NCI-H146 treated with DMSO at 0.1 percent for 48 hours (cell line): ENCODE data around the gene FBXL22.

Source experiments
- DNase-seq: peaks from one replicate; lab custom pipeline; 2025; ENCODE audit not compliant: unreplicated experiment; lab: John Stamatoyannopoulos, UW

The FBXL22 gene, protein sequence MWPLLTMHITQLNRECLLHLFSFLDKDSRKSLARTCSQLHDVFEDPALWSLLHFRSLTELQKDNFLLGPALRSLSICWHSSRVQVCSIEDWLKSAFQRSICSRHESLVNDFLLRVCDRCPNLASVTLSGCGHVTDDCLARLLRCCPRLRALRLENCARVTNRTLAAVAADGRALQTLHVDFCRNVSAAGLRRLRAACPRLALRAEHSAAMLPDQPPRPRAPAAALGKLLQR

DNA sequence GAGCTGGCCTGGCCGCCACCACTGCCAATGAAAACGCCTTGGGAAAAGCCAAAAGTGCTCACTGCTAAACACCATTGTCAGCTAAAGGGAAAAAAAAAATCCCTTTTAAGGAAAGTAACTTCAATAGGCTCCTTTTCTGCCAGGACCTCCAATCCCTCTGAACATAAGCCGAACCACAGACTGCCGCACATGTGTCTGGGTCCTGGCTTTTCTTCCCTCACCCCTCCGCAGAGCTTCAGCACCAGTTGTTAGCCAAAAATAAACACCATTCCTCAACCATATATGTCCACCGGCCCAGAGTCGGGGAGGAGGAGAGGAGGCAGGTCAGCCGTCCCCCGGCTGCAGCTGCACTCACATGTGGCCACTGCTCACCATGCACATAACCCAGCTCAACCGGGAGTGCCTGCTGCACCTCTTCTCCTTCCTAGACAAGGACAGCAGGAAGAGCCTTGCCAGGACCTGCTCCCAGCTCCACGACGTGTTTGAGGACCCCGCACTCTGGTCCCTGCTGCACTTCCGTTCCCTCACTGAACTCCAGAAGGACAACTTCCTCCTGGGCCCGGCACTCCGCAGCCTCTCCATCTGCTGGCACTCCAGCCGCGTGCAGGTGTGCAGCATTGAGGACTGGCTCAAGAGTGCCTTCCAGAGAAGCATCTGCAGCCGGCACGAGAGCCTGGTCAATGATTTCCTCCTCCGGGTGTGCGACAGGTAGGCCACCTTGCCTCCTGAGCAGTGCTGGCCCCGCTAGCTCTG is at the start of gene FBXL22:
Gene FBXL22 (plus strand): TSS at position 350 of the 753 bp plus-strand sequence. CDS start 6 bp downstream, at position 356.
- DNase-seq, result no peak

DNA sequence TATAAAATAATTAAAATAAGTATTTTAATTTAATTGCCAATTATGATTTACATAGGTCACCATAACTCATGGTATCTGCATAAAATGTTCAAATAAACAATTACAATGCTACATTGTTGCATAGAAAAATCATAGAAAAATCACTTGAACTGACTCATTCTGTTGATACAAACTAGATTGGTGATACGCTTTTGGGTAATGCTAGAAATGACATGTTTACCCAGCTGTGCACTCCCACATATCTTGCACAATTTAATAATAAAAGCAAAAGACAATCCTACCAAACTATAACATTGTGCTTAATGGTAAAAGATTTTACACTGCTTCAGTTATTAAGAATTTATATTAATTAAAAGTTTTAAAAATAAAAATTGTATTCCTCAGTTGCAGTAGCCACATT is 45.8 kb upstream of the FBXL22 start:
- DNase-seq, result no peak

DNA sequence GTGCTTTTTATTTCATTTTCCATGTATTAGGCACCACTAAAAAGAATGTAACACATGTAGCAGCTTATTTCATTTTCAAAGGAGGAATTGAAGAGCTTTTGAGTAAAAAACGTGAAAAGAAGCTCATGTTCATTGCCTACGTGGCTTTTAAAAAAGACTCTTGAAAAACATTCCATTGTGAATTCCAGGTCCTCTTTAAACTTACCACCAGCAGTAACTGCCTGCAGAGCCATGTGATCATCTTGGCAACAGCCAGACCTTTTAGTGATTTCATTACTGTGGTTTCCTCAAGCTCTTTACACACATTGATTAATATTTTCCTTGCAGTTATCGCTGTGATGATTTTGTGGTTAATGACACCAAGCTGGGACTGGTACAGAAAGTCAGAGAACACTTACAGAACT is 43.8 kb upstream of the FBXL22 start:
- DNase-seq, result no peak

DNA sequence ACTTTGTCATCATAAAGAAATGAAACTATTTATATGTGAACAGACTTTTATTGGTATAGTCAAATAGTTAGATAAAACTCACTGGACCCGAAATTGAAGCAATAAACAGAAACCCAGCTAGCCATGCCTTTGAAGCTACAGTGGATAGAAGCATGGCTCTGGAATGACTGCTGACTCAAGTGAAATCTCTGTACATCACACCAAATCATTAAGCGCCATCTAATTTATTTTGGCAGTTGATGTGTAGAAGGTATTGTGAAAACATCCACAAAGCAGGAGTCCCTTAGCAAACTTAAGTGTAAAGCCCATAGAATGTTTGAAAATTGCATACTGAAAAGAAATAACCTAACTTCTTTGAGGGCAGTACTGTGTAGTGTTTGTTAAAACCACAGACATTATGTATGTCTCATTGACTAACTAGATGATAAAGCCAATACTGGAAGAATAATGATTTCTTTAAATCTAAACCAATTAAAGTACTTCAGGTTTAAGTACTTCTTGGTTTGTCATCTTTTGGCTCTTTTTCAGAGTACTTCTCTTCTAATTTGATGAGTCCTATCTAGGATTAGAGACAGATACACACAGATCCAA is 42.8 kb upstream of the FBXL22 start:
- DNase-seq, result no peak

DNA sequence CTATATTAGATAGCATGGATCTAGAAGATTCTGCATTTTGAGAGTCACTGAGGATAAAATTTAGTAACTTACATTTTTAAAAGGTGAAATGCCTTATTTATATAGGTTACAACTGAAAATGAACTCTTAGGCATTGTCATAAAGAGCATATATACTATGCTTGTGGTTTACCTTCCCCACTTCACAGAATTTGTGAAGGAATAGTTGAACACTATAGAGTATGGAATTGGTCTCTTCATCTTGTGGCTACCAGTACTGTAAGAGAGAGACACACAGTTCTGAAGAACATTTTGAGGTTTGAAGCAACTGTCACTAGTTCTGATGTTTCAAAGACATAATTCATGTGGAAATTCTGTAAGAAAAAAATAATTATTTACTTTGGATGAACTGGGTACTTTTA is 41.7 kb upstream of the FBXL22 start:
- no peak for DNase-seq

DNA sequence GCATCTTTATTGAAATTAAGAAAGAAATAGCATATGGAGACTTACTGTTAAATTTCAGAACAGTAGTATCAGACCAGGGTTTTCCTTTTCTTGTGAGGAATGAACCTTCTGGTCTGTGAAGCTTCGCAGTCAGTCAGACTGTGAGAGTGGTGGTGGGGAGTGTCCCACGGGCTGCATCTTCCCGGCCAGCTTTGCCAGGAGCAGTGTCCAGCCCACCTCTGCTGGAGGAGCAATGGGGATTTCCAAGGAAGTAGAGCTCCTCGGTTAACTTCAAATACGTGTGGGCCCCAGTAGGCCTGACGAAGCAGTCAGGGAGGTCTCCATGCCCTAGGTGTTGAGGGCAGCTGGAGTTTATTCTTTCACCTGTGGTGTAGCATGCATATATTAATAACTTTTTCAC is 40.9 kb upstream of the FBXL22 start:
- DNase-seq, result no peak

DNA sequence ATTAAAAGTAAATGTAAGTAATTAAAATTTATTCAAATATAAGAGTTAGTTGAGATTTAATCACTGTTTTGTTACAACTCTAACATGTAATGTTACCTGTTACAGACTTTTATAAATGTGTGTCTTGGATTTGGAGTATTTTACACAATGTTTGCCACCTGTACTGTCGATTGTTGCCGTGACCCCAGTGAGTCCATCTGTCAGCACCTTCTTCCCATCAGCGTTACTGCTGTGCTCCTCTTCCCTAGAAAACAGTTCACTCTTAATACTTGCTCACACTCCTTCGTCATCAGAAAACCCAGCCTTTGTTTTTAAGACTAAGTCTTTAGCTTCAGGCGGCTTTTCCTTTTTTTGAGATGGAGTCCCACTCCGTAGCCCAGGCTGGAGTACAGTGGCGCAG is 40.5 kb upstream of the FBXL22 start:
- no peak for DNase-seq

DNA sequence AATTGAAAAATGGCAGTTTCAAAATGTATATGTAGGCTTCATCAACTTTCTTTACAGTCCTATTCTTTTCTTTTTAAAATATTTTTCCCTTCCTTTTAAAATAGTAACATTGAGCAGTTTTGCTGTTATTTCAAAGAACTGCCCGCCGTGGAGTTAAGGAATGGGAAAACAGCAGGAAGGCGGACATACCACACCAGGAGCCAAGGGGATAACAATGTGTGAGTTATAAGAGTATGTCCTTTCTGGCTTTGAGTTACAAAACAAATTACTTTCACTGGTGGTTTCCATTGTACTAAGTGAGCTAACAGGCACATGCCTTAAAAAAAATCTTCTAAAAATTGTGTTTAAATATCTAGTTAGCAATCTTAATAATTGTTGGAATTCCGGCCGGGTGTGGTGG is 37.4 kb upstream of the FBXL22 start:
- DNase-seq, result no peak

DNA sequence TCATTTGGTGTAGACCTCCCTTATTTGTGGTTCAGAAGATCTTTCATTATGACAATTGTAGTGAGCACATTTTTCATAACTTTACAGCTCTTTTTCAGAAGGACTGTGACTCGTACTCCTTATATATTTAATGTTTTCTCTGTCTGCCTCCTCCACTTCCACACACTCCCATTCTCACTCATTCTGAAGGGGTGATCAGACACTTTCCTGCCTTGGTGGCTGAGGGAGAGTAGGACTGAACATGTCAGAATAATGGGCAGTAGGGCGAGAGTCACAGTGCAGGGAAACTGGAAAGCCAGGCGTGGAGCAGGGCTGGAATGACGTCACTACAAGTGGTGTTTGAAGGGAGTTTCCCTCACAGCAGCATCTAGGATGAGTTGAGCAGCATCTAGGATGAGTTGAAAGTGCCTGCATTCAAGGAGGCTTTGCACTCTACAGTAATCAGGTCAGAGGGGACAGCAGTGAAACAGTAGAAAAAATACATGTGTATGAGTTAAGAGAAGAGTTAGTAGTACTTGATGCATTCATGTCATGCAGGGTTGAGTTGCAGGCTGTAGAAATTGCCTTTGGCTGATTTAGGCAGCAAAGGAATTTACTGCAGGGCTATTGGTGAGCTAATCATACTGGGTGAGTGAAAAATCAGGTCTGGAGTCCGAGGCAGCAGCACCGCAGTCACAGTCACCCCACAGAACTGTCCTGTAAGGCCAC is 36.3 kb upstream of the FBXL22 start:
- no peak for DNase-seq

DNA sequence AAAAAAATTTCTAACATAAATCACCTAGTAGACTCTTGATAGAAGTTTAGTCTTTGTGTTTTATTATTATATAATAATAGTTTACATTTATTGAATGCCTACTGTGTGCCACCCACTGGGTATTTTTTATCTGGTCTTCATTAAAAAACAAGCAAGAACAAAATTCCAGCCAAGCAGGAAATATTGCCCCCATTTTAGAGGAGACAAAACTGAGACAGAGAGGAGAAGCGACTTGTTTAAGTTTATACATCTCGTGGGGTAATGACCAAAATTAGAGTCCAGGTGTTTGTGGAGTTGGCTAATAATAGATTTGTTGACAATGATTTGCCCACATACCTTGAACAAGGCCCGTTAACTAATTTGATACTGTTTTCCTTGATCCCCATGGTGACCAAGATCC is 33.1 kb upstream of the FBXL22 start:
- no peak for DNase-seq

DNA sequence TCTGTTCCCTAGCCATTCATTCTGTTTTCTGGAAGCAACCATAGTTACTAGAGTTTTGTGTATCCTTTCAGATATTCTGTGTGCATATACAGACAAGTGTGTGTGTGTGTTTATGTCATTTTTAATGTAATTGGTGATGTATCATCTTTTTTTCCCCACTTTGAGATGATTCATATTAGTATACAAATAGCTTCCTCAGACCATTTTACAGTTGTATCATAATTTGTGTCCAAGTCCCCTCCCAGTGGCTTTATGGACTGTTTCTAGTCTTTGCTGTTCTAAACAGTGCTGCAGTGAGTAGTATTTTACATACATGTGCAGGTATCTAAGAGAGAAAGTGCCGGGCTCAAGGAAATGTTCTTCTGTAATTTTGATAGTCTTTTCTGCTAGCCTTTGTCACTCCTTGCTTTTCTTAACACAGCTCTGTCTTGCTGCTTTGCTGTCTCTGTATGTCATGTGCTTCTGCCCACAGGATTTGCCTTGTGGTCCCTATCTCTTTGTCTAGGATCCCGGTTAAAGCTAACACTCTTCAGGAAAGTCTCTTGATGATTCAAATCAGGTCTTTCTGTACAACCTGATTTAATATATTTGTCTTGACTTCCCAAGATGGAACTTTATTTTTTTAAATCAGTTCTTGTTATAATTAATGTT is 31.5 kb upstream of the FBXL22 start:
- no peak for DNase-seq

DNA sequence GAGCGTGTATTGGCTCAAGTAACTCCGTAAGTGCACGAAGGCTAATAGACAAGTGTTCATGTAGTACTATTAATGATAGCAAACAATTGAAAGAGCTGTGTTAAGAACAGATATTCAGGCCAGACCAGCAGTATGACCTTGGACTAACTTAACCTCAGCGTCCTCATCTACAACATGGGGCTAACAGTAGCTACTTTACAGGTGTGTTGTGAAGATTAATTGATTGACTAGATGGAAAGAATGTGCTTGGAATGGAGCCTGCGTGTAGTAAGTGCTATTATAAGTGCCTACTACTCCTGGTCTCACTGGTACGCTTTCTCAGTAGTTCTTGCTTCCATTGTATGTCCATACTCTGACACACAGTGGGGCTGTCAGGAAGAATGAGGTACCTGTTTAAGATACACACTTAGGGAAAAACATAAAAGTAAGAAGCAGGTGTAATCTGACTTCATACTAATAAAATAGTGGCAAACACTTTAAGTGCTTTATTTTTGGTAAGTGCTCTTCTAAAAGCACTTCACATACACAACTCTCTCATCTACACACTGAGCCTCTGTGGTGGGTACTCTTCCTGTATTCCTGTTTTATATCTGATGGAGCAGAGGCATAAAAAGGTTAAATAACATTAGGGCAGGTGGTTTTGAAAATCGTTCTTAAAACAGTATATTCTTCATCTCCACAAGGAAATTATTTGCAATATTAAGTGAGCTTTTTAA is 24.3 kb upstream of the FBXL22 start:
- no peak for DNase-seq

DNA sequence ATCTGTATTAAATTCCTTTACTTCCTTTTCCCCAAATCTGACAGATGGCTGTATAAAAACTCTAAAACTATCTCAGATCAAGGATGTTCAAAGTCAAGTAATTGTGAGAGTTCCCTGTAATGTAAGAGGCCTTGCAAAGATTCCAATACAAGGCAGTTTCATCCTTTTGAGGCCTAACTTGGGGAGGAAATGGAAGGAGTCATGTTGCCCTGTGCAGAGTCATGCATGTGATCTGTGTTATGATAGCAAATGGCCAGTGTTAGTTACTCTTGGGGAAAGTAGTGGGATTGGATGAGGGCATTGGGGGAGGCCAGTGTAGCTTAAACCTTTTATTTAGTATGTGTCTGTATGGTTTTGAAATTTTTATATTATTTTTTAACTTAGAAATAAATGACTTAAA is 23.7 kb upstream of the FBXL22 start:
- DNase-seq, result no peak

DNA sequence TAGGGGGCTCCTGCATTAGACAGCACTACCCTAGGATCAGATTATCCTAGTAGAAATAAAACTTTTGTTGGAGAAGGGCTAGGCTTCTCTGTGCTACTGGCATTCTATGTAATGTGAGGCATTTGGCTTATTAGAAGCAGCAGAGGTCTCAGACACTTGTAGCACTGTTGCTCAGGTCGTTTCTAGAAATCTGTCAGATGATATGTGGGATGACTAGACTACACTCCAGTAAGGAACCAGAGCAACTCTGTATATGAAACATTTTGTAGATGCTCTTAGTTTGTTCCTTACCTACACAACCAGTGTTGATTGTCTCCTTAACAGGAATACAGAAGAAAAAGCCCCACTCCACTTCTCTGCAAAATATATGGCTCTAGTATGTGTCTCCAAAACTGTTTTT is 21.9 kb upstream of the FBXL22 start:
- DNase-seq, result no peak

DNA sequence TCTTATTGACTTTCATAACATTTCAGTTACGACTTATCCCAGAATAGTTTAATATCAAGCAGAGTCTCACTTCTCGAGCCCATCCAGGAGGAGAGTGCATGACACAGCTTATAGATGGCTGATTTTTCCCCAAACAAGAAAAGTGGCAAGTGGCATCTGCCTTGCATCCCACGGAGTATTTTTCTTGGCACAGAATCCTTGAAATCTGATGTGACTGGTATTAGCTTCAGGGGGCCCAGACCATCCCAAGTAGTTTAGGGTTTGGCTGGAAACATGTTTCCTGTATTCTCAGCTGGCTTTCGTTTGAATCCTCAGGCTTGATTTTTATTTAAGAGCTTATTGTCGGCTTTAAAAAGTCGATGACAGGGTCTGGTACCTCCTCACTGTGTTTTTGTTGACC is 20.7 kb upstream of the FBXL22 start:
- no peak for DNase-seq

DNA sequence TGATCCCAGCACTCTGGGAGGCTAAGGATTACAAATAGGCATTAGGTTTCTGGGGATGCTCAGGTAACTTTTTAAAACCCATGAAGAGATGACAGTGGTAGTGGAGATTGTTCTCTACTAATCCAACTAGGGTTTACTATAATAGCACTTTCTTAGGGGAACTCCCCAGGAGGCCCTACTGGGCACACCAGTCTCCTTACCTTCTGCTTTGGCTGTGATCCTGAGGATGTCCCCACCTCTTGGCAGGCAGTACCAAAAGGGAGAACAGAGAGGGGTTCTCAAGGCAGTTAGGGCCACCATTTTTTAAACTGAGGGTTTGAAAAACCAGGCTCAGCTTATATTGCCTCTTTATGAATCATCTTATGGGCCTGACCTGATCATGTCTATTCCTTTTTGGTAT is 15.0 kb upstream of the FBXL22 start:
- no peak for DNase-seq

DNA sequence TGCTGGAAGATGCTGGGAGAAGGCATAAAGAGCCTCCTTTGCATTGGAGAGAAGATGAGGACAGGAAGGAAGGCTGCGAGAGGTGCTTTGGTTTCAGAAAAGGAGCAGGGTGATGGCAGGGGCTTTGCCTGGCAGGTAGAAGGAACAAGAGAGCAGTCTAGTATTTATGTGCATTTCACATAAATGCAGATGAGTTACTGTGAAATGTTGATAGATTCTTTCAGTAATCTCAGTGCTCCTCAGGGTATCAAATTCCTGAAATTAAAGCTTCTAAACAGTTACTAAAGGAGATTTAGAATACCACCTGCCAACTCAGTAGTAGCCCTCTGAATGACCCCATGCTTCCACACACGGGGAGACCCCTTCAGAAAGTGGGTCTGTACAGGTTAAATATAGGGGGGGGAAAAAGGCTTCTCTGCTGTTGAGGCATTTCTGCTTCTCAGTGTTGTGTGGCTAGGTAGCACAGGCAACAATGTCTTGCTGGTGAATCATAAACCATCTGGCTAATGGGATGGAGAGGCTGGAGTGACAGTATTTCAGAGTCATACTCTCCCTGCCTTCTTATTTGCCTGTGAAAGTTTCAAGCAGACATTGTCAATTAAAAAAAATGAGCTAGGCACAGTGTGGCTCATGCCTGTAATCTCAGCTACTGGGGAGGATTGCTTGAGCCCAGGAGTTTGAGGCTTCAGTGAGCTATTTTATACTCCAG is 14.3 kb upstream of the FBXL22 start:
- no peak for DNase-seq

DNA sequence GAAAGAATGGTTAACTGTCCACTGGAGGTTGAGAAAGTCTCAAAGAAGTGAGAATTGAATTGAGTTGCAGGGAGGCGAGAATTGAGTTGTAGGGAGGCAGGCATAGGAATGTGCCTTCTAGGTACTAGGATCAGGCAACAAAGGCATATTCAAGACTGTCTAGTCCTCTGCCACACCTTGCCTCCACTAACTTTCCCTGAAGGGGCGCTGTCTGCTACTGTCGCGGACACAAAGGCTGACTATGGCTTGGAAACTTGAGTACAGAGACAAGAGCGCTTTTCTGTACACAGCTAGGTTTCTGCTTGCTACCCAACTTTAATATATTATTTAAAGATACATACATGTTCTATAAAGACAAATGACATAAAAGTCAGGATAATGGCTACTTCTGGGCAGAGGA is 10.4 kb upstream of the FBXL22 start:
- DNase-seq, result no peak

DNA sequence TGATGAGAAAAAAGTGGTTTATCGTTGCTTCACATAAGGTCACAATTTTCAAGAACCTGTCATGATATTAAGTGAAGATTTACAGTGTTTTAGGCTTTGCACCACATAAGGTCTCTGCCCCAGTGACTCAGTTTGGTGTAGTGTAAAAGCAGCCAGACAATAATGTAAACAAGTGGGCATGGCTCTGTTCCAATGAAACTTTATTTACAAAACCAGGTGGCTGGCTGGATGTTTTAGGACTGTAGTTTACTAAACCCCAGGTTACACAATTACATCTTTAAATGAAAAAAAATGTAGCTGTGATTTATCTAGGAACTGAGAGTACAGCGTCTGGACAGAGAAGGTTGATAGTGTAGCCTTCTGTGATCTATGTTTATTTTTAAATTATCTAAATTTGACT is 9.7 kb upstream of the FBXL22 start:
- no peak for DNase-seq

DNA sequence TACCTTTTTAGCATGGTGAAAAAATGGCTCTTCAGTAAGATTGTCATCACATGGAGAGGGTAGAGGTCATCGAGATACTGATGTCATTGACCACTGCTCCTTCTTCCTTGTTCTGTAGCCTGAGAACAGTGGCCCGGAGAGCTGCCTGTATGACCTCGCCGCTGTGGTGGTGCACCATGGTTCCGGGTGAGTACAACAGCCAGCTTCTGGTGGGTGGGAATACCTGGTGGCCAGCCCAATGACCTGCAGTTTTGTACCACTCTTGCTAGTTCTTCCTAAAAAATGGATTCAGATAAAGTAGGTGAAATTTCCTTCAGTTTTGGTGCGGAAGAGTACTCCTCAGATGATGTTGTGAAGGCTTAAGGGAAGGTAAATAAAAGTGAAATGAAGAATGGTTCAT is 8.4 kb upstream of the FBXL22 start:
- no peak for DNase-seq
